COLO829 (cell line): Measurements from ENCODE around the gene PTGES.

Experiments used
- DNase-seq: peaks from one replicate; pipeline ENCODE4 v3.0.0; 2012; ENCODE audit warnings: low spot score

The PTGES gene

GRCh38 chr9:129716091-129716490 is 36.8 kb downstream of the PTGES start:
- DNase-seq, result no peak

- no peak for DNase-seq
These were observed 38.3 kb downstream of the PTGES start for GRCh38 chr9:129714511-129715061.

- DNase-seq, result no peak
These were observed 39.5 kb downstream of the PTGES start for GRCh38 chr9:129713402-129713679.

- DNase-seq, result peak; percentile 51
These were observed 40.0 kb downstream of the PTGES start for GRCh38 chr9:129712634-129713401.

- no peak for DNase-seq
These were observed 42.7 kb downstream of the PTGES start for GRCh38 chr9:129710169-129710453.

GRCh38 chr9:129709438-129710168 is 43.2 kb downstream of the PTGES start:
- no peak for DNase-seq

- DNase-seq, result no peak
These were observed 44.0 kb downstream of the PTGES start for GRCh38 chr9:129708793-129709192.

GRCh38 chr9:129704807-129705206 is 48.0 kb downstream of the PTGES start:
- no peak for DNase-seq

- DNase-seq, result no peak
These were observed 49.0 kb downstream of the PTGES start for GRCh38 chr9:129703667-129704355.

GRCh38 chr9:129702589-129703520 is 50.0 kb downstream of the PTGES start:
- no peak for DNase-seq

GRCh38 chr9:129701549-129701948 is 51.3 kb downstream of the PTGES start:
- no peak for DNase-seq

- DNase-seq, result no peak
These were observed 51.8 kb downstream of the PTGES start for GRCh38 chr9:129701054-129701453.

- DNase-seq, result no peak
These were observed 54.5 kb downstream of the PTGES start for GRCh38 chr9:129698254-129698757.

- DNase-seq, result no peak
These were observed 55.1 kb downstream of the PTGES start for GRCh38 chr9:129697656-129698253.

- no peak for DNase-seq
These were observed 55.7 kb downstream of the PTGES start for GRCh38 chr9:129696944-129697655.

- DNase-seq, result no peak
These were observed 57.0 kb downstream of the PTGES start for GRCh38 chr9:129695870-129696269.

- DNase-seq, result no peak
These were observed 58.6 kb downstream of the PTGES start for GRCh38 chr9:129694243-129694646.

- DNase-seq, result no peak
These were observed 59.1 kb downstream of the PTGES start for GRCh38 chr9:129693741-129694140.

- DNase-seq, result no peak
These were observed 60.3 kb downstream of the PTGES start for GRCh38 chr9:129692534-129692933.
